Posterior cingulate gyrus (tissue), 11 donors: ENCODE data around the gene ZNF593.

Source experiments
- DNase-seq, 10 donors: peaks; one replicate each; pipeline versions ENCODE4 v3.0.0 to v3.0.0-alpha.2; 2020 to 2021; ENCODE audit warnings: mixed read lengths in 3 of 10
- intact Hi-C: fragments of 100-400 bp; cut with DNase I; formaldehyde crosslinking; loops from one replicate; pipeline ENCODE4 v1.15.1; 2023

The ZNF593 gene

DNA sequence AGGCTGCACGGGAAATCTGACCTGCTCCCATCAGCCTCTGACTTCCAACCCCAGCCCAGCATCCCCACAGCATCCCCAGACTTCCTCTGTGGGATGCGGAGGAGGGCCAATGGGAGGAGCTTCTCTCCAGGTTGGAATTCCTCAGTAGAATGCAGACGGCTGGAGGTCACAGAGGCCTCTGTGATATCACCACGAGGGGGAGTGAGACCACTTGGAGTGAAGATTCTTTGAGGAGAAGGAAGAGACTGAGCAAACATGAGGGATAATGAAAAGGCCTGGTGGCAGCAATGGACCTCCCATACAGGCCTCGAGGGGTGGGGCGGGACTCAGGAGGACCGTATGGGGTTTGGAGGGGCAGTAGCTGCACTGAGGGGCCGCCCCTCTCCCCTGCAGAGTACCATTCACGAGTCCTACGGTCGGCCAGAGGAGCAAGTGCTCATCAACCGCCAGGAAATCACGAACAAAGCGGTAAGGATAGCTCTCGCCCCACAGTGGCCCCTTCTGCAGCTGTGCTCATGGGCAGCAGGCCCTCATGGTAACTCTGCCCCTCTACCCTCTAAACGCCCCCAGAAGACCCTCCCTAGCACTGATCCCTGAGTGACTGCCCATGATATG lies 20.8 kb downstream of the ZNF593 start, which contains the start of gene CATSPER4:
CATSPER4 (plus strand) TSS at position 230 of the 615 bp plus-strand sequence; CDS start at position 256, 26 bp downstream.
- peak in 2 of 10 donors; percentile 20 to 29 for DNase-seq
- intact Hi-C loops: no loop called here

DNA sequence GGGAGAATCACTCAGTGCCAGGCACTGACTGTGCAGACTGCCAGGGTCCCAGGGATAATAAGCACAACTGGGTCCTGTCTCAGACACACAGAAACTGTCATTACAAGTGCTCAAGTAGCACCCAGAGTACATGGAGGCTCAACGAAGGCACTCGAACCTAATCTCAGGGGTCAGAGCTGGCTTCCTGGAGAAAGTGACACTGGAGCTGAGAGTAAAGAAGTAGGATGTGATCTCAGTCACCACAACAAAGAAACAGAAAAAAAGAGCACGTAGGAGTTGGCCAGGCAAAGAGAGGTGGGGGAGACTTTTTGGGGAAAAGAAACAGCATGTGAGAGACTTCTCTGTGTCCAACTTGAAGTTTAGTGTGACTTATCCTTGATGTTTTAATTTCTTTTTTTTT lies 22.0 kb downstream of the ZNF593 start:
- intact Hi-C loops: no loop called here
- peak in 1 of 10 donors; percentile 4 for DNase-seq

DNA sequence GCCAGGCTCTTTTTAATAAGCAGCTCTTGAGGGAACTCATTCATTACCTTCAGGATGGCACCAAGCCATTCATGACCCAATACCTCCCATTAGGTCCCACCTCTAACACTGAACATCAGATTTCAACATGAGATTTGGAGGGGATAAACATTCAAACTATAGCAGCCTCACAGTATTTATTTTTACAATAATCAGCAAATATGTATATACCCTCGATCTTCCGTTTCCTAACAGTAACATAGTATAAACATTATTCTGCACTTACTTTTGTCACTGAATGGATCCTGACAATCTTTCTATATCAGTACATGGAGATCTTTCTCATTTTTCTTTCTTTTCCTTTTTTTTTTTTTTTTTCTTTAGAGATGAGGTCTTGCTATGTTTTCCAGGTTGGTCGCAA lies 26.1 kb downstream of the ZNF593 start:
- intact Hi-C loops: no loop called here
- no peak for DNase-seq

DNA sequence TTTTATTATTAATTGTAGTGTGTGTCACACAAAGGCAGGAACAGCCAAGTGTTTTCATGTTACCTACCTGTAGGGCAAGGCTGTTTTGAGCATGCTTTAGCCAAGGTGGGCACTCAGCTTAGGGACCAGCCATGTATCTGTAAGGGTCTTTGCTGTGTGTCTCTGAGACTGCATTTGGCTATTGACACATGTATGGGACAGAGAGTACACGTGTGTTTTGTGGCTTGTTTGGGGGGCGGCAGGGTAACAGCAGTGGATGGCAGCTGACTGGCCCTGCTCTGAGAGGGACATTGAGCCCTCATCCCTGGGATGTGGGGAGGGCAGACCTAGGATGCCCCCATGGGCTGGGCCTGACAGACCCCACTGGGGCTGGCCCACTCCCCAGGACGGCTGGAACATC lies 27.6 kb downstream of the ZNF593 start:
- peak in 1 of 10 donors; percentile 9 for DNase-seq
- intact Hi-C loops: no loop called here

DNA sequence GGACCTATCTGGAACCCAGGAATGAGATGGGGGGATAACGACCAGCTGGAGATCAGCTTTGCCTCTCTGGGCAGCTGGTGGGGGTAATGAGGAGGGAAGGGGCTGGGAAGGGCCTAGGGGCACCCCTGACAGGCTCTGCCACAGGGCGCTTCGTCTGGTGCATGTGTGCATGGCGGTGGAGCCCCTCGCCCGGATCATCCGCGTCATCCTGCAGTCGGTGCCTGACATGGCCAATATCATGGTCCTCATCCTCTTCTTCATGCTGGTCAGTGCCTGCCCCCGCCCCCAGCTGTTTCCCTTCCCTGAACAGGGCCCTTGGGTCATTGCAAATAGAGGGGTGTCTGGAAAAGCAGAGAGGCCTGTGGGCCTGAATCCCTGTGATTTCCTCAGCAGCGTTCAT lies 28.1 kb downstream of the ZNF593 start:
- peak in 2 of 10 donors; percentile 52 to 65 for DNase-seq
- intact Hi-C loops: no loop called here

DNA sequence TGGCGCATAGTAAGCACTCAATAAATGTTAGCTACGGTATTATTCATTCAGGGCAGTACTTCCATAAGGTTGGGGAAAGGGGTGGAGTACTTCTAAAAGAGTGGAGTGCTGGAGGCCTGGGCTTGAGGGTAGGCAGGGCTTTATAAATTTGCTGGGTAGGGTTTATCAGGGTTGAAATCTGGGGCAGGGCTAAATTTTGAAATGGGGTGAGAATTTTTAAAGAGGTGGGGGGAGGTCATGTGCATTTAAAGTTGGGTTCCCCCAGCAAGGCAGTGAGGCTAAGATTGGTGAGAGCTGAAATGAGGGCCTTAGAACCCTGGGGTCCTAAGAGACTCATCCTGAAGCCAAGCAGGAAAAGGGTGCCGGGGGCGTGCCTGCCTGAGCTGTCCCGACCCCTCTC lies 30.7 kb downstream of the ZNF593 start:
- intact Hi-C loops: no loop called here

DNA sequence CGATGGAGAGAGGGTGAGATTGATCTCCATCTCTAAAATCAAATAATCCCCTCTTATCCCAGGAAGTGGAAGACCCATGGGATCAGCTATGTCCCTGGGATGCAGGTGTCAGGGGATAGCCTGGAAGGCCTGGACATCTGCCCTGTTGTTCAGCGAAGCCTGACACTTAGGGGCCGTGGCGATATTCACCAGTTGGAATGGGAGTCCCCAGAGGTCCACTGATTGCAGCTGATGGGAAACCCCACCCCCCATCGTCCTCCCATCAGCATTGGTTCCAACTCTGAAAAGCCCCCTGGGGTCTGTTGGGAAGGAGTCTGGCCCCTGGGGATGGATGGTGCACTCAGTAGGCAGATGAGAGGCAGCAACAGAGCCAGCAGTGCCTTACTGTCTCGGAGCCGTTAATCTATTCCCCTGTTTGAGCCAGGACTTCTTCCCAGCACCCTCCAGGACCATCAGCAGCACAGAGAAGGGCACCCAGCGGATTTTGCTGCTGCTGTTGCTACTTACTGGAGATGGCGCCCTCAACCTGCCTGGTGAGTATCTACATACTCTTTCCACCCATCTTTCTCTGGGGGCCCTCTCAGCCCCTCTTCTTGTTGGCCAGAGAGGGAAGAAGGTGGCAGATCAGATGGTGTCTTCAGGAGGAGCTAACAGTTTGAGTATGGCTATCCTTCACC lies 34.1 kb downstream of the ZNF593 start:
- intact Hi-C loops: no loop called here
- DNase-seq: no peak

More for the DNA sequence above, 30.7 kb downstream of the ZNF593 start:
- peak in 1 of 10 donors; percentile 7 for DNase-seq

DNA sequence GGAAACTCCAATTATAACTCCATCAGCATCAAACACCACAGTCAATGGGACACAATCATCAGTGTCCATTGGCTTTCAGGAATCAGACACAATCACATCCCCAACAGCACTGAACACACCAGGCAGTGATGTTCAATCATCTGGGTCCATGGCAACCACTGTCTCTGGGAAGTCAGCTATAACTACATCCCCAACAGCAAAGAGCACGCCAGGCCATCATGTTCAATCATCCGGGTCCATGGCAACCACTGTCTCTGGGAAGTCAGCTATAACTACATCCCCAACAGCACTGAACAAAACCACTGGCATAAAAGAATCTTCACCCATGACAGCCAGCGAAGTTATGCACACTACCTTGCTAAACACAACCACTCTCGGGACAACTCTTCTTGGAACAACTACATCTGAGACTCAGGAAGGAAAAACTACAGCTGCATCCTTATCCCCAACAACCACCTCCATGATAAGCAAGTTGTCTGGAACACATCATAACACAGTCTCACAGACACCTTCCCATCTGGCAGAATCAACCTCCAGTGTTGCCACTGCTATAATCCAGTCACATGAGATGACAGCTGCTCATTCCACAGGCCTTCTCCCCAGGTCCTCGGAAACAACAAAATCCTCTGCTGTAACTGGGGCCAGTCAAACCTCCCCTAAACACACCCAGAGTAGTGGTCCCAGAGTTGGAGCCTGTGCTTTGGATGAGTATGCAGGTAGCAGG lies 40.6 kb downstream of the ZNF593 start:
- intact Hi-C loops: no loop called here
- peak in 1 of 10 donors; percentile 9 for DNase-seq

DNA sequence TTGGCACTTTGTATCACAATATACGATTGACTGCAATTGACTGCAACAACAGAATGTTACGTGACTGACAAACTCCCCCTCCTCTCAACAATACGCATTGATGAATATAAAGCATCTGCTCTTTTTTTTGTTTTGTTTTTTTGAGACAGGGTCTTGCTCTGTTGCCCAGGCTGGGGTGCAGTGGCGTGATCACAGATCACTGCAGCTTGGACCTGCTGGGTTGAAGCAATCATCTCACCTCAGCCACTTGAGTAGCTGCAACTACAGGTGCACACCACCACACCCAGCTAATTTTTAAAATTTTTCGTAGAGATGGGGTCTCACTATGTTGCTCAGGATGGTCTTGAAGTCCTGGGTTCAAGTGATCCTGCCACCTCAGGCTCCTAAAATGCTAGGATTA lies 43.0 kb downstream of the ZNF593 start:
- DNase-seq: no peak
- intact Hi-C loops: no loop called here

DNA sequence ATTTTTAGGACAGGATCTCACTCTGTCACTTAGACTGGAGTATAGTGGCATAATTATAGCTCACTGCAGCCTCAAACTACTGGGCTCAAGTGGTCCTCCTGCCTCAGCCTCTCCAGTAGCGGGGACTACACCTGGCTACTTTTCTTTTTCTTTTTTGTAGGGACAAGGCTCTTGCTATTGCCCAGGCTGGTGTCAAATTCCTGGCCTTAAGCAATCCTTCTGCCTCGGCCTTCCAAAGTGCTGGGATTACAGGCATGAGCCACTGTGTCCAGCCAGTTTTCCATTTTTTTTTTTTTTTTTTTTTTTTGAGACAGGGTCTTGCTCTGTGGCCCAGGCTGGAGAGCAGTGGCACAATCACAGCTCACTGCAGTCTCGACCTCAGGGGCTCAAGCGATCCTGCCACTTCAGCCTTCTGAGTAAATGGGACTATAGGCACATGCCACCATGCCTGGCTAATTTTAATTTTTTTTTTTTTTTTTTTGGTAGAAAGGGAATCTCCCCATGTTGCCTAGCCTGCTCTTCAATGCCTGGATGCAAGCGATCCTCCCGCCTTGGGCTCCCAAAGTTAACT lies 43.7 kb downstream of the ZNF593 start:
- peak in 1 of 10 donors; percentile 52 for DNase-seq
- intact Hi-C loops: no loop called here

DNA sequence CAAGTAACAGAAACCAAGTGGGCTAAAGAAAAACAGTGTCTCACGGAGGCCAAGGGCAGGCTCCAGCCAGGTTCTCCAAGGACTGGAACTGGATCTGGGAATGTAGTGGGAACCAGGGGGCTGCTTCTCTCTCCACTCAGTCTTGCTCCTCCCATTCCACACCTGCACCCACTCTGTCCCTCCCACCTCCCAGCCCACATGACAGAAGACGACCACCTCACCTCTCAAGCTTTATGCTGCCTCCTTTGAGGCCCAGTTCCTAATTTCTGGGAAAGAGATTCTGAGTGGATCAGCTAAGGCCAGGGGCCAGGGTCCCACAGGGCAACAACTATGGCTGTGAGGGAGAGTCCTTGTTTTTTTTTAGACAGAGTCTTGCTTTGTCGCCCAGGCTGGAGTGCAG lies 45.5 kb downstream of the ZNF593 start:
- intact Hi-C loops: no loop called here
- DNase-seq: peak in 1 of 10 donors; percentile 50

DNA sequence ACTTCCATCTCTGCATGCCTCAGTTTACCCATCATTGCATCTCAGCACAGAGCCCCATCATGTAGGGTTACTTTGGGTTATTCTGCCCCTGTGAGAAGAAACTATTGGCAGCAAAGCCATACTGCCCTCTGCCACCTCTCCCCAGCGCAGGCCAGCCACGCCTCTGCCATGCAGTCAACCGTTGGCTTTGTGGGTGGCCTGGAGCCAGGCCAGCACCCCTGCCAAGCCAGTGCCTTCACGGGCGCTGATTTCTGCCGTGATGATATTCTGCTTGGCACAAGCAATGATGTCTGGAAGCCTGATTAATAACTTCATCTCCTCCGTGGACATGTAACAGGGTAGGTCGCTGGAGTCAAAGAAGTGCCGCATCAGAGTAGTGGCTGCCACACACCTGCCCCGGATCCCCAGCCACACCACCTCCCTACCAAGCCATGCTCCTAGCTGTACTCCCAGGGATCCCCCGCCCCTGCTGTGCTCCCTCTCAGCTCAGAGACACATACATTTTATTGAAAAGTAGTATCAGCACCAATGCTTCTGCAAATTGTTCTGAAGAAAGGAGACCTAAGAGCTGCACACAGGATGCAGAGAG lies 49.3 kb downstream of the ZNF593 start:
- intact Hi-C loops: no loop called here
- peak in 1 of 10 donors; percentile 54 for DNase-seq
